Adrenal gland (tissue), 5 donors: ENCODE data around the gene COL24A1.

Experiments used
- POLR2A ChIP-seq, 2 donors: fragments of 450-650 bp; IDR thresholded peaks; one replicate each; pipeline ENCODE4 v1.6.1; 2017; ENCODE audit warnings: antibody characterized with exemption in 2 of 2, mild to moderate bottlenecking in 2 of 2, moderate library complexity in 1 of 2
- TF ChIP-seq, protein P1 (sequence below), 6 experiments: fragments of 450-650 bp in 4 of 6; fragments of 200-600 bp in 2 of 6; sonication (generic) in 1 of 6; IDR thresholded peaks; 1 replicate in 5 of 6; 2 replicates in 1 of 6; pipeline versions ENCODE4 v1.5.1 to v1.8.0; 2016 to 2021; ENCODE audit warnings: antibody characterized with exemption in 6 of 6, mild to moderate bottlenecking in 2 of 6, moderate library complexity in 1 of 6
- donor health status: DM: no; HTN: no; CAD: no.

DNA sequence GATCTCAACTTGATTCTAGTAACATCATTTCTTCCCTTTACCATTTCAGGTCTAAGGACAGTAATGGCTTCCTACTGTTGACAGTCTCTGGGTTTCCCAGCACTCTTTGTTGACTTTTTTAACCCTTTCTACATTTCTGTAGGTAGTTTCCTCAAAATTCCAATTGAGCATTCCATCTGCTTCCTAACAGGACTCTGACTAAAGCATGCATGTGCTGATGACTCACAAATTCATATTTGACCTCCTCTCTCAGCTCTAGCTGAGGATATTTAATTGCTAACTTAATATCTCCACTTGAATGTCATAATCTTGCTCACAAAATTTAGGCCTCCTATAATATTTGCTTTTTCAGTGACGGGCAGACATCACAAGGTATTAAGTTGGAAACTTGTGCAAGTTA, 355.1 kb downstream of the COL24A1 start:
- TF ChIP-seq, protein P1, sequence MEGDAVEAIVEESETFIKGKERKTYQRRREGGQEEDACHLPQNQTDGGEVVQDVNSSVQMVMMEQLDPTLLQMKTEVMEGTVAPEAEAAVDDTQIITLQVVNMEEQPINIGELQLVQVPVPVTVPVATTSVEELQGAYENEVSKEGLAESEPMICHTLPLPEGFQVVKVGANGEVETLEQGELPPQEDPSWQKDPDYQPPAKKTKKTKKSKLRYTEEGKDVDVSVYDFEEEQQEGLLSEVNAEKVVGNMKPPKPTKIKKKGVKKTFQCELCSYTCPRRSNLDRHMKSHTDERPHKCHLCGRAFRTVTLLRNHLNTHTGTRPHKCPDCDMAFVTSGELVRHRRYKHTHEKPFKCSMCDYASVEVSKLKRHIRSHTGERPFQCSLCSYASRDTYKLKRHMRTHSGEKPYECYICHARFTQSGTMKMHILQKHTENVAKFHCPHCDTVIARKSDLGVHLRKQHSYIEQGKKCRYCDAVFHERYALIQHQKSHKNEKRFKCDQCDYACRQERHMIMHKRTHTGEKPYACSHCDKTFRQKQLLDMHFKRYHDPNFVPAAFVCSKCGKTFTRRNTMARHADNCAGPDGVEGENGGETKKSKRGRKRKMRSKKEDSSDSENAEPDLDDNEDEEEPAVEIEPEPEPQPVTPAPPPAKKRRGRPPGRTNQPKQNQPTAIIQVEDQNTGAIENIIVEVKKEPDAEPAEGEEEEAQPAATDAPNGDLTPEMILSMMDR (IDR thresholded peaks at IDR 0.05) = no peak
- TF ChIP-seq POLR2A (IDR thresholded peaks at IDR 0.05) = no peak
